GM23338 (cell line): Measurements from ENCODE around the gene TMEM135. TPM values are rescaled to one million over a fixed set of nuclear protein-coding genes. Genes with fewer than 3 reads are reported as not detected.

ENCODE experiments used
- ATAC-seq: fragments of 200-7000 bp; cut with Tn5 transposase; 3 replicates; pipeline ENCODE4 v1.9.1; 2020
- DNase-seq: peaks from one replicate; pipeline ENCODE4 v3.0.0-alpha.2; 2015; ENCODE audit warnings: low spot score
- H2AFZ ChIP-seq: fragments of 200-600 bp; sonication (generic); 2 replicates; pipeline ENCODE4 v1.8.0; 2016; ENCODE audit warnings: antibody characterized with exemption, mild to moderate bottlenecking, moderate library complexity
- H3F3A ChIP-seq: fragments of 200-600 bp; sonication (generic); replicated peaks from 2 replicates; pipeline ENCODE4 v1.8.0; 2017; ENCODE audit warnings: antibody characterized with exemption, mixed run types, low read depth
- H3K27ac ChIP-seq: fragments of 200-600 bp; sonication (generic); 2 replicates; pipeline ENCODE4 v1.6.1; 2016; ENCODE audit warnings: low read depth
- H3K27me3 ChIP-seq: fragments of 200-600 bp; sonication (generic); 2 replicates; pipeline ENCODE4 v1.8.0; 2016; ENCODE audit warnings: mild to moderate bottlenecking, mixed run types, moderate library complexity; ENCODE audit not compliant: insufficient read depth
- H3K36me3 ChIP-seq: fragments of 200-600 bp; sonication (generic); 2 replicates; pipeline ENCODE4 v1.8.0; 2016; ENCODE audit warnings: mild to moderate bottlenecking; ENCODE audit not compliant: insufficient read depth
- H3K4me1 ChIP-seq: fragments of 200-600 bp; sonication (generic); 2 replicates; pipeline ENCODE4 v1.8.0; 2016; ENCODE audit warnings: mild to moderate bottlenecking, moderate library complexity; ENCODE audit not compliant: insufficient read depth
- H3K4me2 ChIP-seq: fragments of 200-600 bp; sonication (generic); 2 replicates; pipeline ENCODE4 v1.7.1; 2017; ENCODE audit warnings: mixed run types
- H3K4me3 ChIP-seq: fragments of 200-600 bp; sonication (generic); 2 replicates; pipeline ENCODE4 v1.6.1; 2016; ENCODE audit warnings: mixed run types
- H3K79me2 ChIP-seq: fragments of 200-600 bp; sonication (generic); replicated peaks from 2 replicates; pipeline ENCODE4 v1.8.0; 2017; ENCODE audit warnings: mild to moderate bottlenecking; ENCODE audit not compliant: insufficient read depth
- H3K9me2 ChIP-seq: fragments of 200-600 bp; sonication (generic); 2 replicates; pipeline ENCODE4 v1.8.0; 2017; ENCODE audit not compliant: insufficient read depth
- H4K20me1 ChIP-seq: fragments of 200-600 bp; sonication (generic); replicated peaks from 2 replicates; pipeline ENCODE4 v1.8.0; 2017; ENCODE audit warnings: mild to moderate bottlenecking; ENCODE audit not compliant: insufficient read depth
- H3K27ac Mint-ChIP-seq: 2 replicates; pipeline ENCODE4 v1.8.0; 2020; ENCODE audit warnings: inconsistent platforms, mild to moderate bottlenecking, moderate library complexity, mixed read lengths
- H3K27me3 Mint-ChIP-seq: 3 replicates; pipeline ENCODE4 v1.8.0; 2022; ENCODE audit warnings: low read depth, mild to moderate bottlenecking, moderate library complexity, mixed read lengths, inconsistent platforms; ENCODE audit not compliant: insufficient read depth, poor library complexity
- H3K36me3 Mint-ChIP-seq: 3 replicates; pipeline ENCODE4 v1.8.0; 2021; ENCODE audit warnings: low read depth, mild to moderate bottlenecking, inconsistent platforms, moderate library complexity, mixed read lengths
- H3K4me1 Mint-ChIP-seq: 3 replicates; pipeline ENCODE4 v1.8.0; 2020; ENCODE audit warnings: mild to moderate bottlenecking, inconsistent platforms, mixed read lengths
- H3K4me3 Mint-ChIP-seq: 3 replicates; pipeline ENCODE4 v1.8.0; 2021; ENCODE audit warnings: moderate library complexity, mild to moderate bottlenecking, inconsistent platforms, mixed read lengths
- H3K9me3 Mint-ChIP-seq: 3 replicates; pipeline ENCODE4 v1.8.0; 2020; ENCODE audit warnings: moderate library complexity, mild to moderate bottlenecking, inconsistent platforms, mixed read lengths
- CREB1 ChIP-seq: fragments of 250-450 bp; sonication (Bioruptor Pico); IDR thresholded peaks from 2 replicates; pipeline ENCODE4 v1.5.0; 2020; ENCODE audit warnings: low read depth, mild to moderate bottlenecking, moderate library complexity
- EZH2 ChIP-seq: fragments of 200-600 bp; sonication (generic); IDR thresholded peaks from one replicate; pipeline ENCODE4 v1.8.0; 2017; ENCODE audit warnings: antibody characterized with exemption, mild to moderate bottlenecking, low read depth; ENCODE audit not compliant: unreplicated experiment
- EZH2phosphoT487 ChIP-seq: fragments of 200-600 bp; sonication (generic); IDR thresholded peaks from one replicate; pipeline ENCODE4 v1.8.1; 2018; ENCODE audit warnings: antibody characterized with exemption; ENCODE audit not compliant: unreplicated experiment
- JUNB ChIP-seq: IDR thresholded peaks from one replicate; pipeline ENCODE4 v1.6.1; 2016; ENCODE audit warnings: antibody characterized with exemption; ENCODE audit not compliant: unreplicated experiment
- NANOG ChIP-seq: IDR thresholded peaks from 2 replicates; pipeline ENCODE4 v1.6.1; 2016; ENCODE audit warnings: antibody characterized with exemption, borderline replicate concordance
- POLR2AphosphoS5 ChIP-seq: IDR thresholded peaks from 2 replicates; pipeline ENCODE4 v1.6.1; 2016; ENCODE audit warnings: antibody characterized with exemption, low read depth
- STAT1 ChIP-seq: IDR thresholded peaks from one replicate; pipeline ENCODE4 v1.6.1; 2016; ENCODE audit warnings: antibody characterized with exemption; ENCODE audit not compliant: unreplicated experiment
- ZNF114 ChIP-seq: fragments of 250-450 bp; sonication (Bioruptor Pico); IDR thresholded peaks from 2 replicates; pipeline ENCODE4 v1.5.0; 2020; ENCODE audit warnings: mild to moderate bottlenecking, moderate library complexity
- ZNF331 ChIP-seq: fragments of 250-450 bp; sonication (Bioruptor Pico); IDR thresholded peaks from 2 replicates; pipeline ENCODE4 v1.5.0; 2020; ENCODE audit warnings: low read depth, mild to moderate bottlenecking, moderate library complexity
- polyA plus RNA-seq: library from polyadenylated mRNA; unstranded; fragments of >200 nt; fragmentation: Nextera tagmentation; extraction: Ambion mirVana; gene quantifications from 2 replicates; pipeline ENCODE4 v1.2.1, GENCODE V29; 2016
- total RNA-seq: library from RNA; depleted of rRNA; stranded (reverse); fragments of >200 nt; shearing (Covaris generic); gene quantifications from 2 replicates; pipeline ENCODE4 v1.2.3, GENCODE V29; 2014
- TF ChIP-seq, protein P1 (sequence below), 2 experiments: fragments of 200-600 bp in 1 of 2; sonication (generic) in 1 of 2; conservative IDR thresholded peaks; 2 replicates each; pipeline versions ENCODE4 v1.5.1 to v1.6.1; 2016 to 2017; ENCODE audit warnings: antibody characterized with exemption in 2 of 2, low read depth in 2 of 2, mild to moderate bottlenecking in 2 of 2, moderate library complexity in 1 of 2
- TF ChIP-seq, protein P2 (sequence below): IDR thresholded peaks from 2 replicates; pipeline ENCODE4 v1.6.1; 2016; ENCODE audit warnings: antibody characterized with exemption
- TF ChIP-seq, protein P3 (sequence below): fragments of 250-450 bp; sonication (Bioruptor Pico); IDR thresholded peaks from 2 replicates; pipeline ENCODE4 v1.5.0; 2020; ENCODE audit warnings: mild to moderate bottlenecking, moderate library complexity
- TF ChIP-seq, protein P4 (sequence below): IDR thresholded peaks from one replicate; pipeline ENCODE4 v1.6.1; 2018; ENCODE audit warnings: antibody characterized with exemption; ENCODE audit not compliant: unreplicated experiment

Gene TMEM135
- total and polyA plus RNA-seq, 2 experiments from 2014 or later, result 23.4 to 49.9 TPM

DNA sequence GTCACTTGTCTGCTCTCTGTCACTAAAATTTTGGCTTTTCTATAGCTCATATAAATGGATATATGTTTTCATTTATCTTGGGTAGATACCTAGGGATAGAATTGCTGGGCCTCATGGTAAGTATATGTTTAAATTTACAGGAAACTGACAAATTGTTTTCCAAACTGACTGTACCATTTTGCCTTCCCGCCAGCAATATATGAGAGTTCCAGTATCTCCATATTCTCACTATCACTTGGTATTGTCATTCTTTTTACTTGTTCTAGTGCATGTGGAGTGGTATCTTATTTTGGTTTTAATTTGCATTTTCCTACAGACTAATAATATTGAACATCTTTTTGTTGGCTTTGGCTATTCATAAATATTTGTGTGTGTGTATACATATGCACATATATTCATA lies 101.7 kb downstream of the TMEM135 start:
- TF ChIP-seq STAT1 (no peak), CREB1 (no peak), NANOG (no peak), ZNF331 (CRISPR knock-in tag) (no peak), JUNB (no peak), ZNF114 (CRISPR knock-in tag) (no peak), EZH2phosphoT487 (no peak), POLR2AphosphoS5 (no peak), EZH2 (no peak)
- TF ChIP-seq, protein P1, sequence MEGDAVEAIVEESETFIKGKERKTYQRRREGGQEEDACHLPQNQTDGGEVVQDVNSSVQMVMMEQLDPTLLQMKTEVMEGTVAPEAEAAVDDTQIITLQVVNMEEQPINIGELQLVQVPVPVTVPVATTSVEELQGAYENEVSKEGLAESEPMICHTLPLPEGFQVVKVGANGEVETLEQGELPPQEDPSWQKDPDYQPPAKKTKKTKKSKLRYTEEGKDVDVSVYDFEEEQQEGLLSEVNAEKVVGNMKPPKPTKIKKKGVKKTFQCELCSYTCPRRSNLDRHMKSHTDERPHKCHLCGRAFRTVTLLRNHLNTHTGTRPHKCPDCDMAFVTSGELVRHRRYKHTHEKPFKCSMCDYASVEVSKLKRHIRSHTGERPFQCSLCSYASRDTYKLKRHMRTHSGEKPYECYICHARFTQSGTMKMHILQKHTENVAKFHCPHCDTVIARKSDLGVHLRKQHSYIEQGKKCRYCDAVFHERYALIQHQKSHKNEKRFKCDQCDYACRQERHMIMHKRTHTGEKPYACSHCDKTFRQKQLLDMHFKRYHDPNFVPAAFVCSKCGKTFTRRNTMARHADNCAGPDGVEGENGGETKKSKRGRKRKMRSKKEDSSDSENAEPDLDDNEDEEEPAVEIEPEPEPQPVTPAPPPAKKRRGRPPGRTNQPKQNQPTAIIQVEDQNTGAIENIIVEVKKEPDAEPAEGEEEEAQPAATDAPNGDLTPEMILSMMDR (conservative IDR thresholded peaks at IDR 0.05; ENCODE audit: low read depth in 2 of 2), result no peak
- TF ChIP-seq, protein P2, sequence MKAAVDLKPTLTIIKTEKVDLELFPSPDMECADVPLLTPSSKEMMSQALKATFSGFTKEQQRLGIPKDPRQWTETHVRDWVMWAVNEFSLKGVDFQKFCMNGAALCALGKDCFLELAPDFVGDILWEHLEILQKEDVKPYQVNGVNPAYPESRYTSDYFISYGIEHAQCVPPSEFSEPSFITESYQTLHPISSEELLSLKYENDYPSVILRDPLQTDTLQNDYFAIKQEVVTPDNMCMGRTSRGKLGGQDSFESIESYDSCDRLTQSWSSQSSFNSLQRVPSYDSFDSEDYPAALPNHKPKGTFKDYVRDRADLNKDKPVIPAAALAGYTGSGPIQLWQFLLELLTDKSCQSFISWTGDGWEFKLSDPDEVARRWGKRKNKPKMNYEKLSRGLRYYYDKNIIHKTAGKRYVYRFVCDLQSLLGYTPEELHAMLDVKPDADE, result no peak
- TF ChIP-seq, protein P3, sequence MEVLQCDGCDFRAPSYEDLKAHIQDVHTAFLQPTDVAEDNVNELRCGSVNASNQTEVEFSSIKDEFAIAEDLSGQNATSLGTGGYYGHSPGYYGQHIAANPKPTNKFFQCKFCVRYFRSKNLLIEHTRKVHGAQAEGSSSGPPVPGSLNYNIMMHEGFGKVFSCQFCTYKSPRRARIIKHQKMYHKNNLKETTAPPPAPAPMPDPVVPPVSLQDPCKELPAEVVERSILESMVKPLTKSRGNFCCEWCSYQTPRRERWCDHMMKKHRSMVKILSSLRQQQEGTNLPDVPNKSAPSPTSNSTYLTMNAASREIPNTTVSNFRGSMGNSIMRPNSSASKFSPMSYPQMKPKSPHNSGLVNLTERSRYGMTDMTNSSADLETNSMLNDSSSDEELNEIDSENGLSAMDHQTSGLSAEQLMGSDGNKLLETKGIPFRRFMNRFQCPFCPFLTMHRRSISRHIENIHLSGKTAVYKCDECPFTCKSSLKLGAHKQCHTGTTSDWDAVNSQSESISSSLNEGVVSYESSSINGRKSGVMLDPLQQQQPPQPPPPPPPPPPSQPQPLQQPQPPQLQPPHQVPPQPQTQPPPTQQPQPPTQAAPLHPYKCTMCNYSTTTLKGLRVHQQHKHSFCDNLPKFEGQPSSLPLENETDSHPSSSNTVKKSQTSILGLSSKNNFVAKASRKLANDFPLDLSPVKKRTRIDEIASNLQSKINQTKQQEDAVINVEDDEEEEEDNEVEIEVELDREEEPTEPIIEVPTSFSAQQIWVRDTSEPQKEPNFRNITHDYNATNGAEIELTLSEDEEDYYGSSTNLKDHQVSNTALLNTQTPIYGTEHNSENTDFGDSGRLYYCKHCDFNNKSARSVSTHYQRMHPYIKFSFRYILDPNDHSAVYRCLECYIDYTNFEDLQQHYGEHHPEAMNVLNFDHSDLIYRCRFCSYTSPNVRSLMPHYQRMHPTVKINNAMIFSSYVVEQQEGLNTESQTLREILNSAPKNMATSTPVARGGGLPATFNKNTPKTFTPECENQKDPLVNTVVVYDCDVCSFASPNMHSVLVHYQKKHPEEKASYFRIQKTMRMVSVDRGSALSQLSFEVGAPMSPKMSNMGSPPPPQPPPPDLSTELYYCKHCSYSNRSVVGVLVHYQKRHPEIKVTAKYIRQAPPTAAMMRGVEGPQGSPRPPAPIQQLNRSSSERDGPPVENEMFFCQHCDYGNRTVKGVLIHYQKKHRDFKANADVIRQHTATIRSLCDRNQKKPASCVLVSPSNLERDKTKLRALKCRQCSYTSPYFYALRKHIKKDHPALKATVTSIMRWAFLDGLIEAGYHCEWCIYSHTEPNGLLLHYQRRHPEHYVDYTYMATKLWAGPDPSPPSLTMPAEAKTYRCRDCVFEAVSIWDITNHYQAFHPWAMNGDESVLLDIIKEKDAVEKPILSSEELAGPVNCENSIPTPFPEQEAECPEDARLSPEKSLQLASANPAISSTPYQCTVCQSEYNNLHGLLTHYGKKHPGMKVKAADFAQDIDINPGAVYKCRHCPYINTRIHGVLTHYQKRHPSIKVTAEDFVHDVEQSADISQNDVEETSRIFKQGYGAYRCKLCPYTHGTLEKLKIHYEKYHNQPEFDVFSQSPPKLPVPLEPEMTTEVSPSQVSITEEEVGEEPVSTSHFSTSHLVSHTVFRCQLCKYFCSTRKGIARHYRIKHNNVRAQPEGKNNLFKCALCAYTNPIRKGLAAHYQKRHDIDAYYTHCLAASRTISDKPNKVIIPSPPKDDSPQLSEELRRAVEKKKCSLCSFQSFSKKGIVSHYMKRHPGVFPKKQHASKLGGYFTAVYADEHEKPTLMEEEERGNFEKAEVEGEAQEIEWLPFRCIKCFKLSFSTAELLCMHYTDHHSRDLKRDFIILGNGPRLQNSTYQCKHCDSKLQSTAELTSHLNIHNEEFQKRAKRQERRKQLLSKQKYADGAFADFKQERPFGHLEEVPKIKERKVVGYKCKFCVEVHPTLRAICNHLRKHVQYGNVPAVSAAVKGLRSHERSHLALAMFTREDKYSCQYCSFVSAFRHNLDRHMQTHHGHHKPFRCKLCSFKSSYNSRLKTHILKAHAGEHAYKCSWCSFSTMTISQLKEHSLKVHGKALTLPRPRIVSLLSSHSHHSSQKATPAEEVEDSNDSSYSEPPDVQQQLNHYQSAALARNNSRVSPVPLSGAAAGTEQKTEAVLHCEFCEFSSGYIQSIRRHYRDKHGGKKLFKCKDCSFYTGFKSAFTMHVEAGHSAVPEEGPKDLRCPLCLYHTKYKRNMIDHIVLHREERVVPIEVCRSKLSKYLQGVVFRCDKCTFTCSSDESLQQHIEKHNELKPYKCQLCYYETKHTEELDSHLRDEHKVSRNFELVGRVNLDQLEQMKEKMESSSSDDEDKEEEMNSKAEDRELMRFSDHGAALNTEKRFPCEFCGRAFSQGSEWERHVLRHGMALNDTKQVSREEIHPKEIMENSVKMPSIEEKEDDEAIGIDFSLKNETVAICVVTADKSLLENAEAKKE (CRISPR knock-in tag), result no peak
- TF ChIP-seq, protein P4, sequence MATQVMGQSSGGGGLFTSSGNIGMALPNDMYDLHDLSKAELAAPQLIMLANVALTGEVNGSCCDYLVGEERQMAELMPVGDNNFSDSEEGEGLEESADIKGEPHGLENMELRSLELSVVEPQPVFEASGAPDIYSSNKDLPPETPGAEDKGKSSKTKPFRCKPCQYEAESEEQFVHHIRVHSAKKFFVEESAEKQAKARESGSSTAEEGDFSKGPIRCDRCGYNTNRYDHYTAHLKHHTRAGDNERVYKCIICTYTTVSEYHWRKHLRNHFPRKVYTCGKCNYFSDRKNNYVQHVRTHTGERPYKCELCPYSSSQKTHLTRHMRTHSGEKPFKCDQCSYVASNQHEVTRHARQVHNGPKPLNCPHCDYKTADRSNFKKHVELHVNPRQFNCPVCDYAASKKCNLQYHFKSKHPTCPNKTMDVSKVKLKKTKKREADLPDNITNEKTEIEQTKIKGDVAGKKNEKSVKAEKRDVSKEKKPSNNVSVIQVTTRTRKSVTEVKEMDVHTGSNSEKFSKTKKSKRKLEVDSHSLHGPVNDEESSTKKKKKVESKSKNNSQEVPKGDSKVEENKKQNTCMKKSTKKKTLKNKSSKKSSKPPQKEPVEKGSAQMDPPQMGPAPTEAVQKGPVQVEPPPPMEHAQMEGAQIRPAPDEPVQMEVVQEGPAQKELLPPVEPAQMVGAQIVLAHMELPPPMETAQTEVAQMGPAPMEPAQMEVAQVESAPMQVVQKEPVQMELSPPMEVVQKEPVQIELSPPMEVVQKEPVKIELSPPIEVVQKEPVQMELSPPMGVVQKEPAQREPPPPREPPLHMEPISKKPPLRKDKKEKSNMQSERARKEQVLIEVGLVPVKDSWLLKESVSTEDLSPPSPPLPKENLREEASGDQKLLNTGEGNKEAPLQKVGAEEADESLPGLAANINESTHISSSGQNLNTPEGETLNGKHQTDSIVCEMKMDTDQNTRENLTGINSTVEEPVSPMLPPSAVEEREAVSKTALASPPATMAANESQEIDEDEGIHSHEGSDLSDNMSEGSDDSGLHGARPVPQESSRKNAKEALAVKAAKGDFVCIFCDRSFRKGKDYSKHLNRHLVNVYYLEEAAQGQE, result no peak
- H3K4me1 Mint-ChIP-seq, result peaks cover 8% of the 10 kb centered on the region; the same call in 1 of the 3 replicates
- Histone ChIP-seq H3K4me3 (no peak overlapping the region), H3K4me1 (no peaks in the 10 kb centered on the region), H3K27me3 (no peaks in the 10 kb centered on the region), H3K27ac (no peak overlapping the region), H3K9me2 (no peaks in the 10 kb centered on the region), H3K4me2 (no peak overlapping the region), H3K36me3 (0 out of 2 replicates have a peak, but pooled peaks cover 4% of the 10 kb centered on the region), H3K79me2 (peaks cover 15% of the 10 kb centered on the region; the same call in 1 of the 2 replicates), H3F3A (no peaks in the 10 kb centered on the region), H4K20me1 (no peaks in the 10 kb centered on the region), H2AFZ (no peak overlapping the region)
- no peak overlapping the region for H3K27ac Mint-ChIP-seq
- DNase-seq (no peak), ATAC-seq (no peak)
- H3K9me3 Mint-ChIP-seq, result peaks cover 25% of the 10 kb centered on the region
- no peak overlapping the region for H3K4me3 Mint-ChIP-seq
- peaks cover 29% of the 10 kb centered on the region for H3K36me3 Mint-ChIP-seq
- H3K27me3 Mint-ChIP-seq, result peaks cover 3% of the 10 kb centered on the region
